ENCODE measurements around the gene WDHD1.
"Not testable (repeated sequence)": the region's sequence is repeated elsewhere in the genome, so short reads cannot be mapped to it uniquely, and the experiment has no call there.

The WDHD1 gene, protein sequence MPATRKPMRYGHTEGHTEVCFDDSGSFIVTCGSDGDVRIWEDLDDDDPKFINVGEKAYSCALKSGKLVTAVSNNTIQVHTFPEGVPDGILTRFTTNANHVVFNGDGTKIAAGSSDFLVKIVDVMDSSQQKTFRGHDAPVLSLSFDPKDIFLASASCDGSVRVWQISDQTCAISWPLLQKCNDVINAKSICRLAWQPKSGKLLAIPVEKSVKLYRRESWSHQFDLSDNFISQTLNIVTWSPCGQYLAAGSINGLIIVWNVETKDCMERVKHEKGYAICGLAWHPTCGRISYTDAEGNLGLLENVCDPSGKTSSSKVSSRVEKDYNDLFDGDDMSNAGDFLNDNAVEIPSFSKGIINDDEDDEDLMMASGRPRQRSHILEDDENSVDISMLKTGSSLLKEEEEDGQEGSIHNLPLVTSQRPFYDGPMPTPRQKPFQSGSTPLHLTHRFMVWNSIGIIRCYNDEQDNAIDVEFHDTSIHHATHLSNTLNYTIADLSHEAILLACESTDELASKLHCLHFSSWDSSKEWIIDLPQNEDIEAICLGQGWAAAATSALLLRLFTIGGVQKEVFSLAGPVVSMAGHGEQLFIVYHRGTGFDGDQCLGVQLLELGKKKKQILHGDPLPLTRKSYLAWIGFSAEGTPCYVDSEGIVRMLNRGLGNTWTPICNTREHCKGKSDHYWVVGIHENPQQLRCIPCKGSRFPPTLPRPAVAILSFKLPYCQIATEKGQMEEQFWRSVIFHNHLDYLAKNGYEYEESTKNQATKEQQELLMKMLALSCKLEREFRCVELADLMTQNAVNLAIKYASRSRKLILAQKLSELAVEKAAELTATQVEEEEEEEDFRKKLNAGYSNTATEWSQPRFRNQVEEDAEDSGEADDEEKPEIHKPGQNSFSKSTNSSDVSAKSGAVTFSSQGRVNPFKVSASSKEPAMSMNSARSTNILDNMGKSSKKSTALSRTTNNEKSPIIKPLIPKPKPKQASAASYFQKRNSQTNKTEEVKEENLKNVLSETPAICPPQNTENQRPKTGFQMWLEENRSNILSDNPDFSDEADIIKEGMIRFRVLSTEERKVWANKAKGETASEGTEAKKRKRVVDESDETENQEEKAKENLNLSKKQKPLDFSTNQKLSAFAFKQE
- 4.1 to 9.7 reads per million in 2 donors for total RNA-seq

- peak; percentile 95 for DNase-seq
Measured at GRCh38 chr14:55026793-55027561, at the start of gene WDHD1, which contains the start of gene SOCS4. TSS of gene WDHD1 (minus strand) at chr14:55027099. CDS start at chr14:55026787, 312 bp downstream. TSS of gene SOCS4 (plus strand) at chr14:55027236. CDS start at chr14:55043042, 15,806 bp downstream.

DNA sequence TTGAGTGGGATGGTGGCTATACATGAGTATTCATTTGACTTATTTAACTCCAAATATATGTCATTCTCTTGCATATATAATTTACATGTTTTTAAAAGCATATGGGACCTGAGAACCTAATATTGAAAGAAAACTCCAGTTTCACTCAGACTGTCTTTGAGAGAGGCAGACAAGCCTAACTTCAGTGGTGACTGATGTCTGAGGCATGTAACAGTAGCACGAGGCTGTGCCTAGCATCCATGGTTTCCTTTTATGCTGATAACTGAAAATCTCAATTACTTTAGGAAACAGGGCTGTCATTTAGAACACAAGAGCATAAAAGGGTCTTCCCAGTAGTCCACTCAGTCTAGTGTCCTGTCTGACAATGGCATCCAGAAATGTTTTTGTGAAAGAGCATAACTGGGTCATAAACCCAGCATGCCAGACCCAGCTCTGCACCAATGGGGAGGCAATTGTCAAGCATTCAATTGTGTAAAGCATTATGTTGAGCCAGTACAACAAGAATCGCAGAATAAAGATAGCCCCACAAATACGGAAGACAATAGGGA lies 48.8 kb upstream of the WDHD1 start:
- DNase-seq, result no peak

- no peak for DNase-seq
Measured at GRCh38 chr14:55074662-55075061, 47.8 kb upstream of the WDHD1 start.

GRCh38 chr14:55073856-55074255 lies 47.0 kb upstream of the WDHD1 start:
- DNase-seq, result no peak

DNA sequence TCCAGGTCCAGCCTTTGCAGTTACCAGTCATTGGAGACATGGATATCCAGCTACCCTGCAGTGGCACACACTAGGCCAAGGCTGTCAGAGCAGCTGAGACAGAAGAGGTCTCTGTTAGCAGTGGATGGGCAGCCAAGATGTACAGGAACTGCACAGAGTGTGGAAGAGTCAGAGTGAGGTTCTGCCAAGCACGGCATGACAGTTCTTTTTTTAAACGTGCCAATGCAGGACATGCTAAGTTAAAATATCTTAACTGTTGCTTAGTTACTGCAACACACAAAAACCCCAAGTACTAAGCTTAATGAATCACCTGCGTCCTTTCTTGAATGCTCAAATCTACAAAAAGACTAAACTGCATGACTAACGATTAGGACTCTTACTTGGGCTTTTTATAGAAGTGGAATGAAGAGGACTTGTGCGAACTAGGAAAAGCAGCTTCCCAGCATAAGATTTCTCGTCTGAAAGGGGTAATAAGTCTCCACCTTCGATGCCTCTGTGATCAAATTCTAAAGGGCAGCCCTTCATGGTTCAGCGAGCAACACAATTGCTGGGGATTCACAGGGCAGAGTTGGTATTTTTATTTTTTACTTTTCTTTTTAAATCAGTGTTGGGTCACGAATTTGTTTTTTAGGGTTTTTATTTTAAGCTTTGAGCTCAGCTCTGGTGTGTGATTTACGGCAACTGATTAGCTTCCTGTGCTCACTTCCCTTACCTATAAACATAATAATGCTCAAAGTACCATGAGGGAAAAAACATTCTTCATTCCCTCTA lies 45.2 kb upstream of the WDHD1 start:
- DNase-seq, result no peak

GRCh38 chr14:55070981-55071411 lies 44.1 kb upstream of the WDHD1 start:
- DNase-seq, result no peak

GRCh38 chr14:55066223-55066622 lies 39.3 kb upstream of the WDHD1 start:
- no peak for DNase-seq

GRCh38 chr14:55065411-55065810 lies 38.5 kb upstream of the WDHD1 start:
- DNase-seq, result no peak

GRCh38 chr14:55064896-55065295 lies 38.0 kb upstream of the WDHD1 start:
- DNase-seq, result not testable (repeated sequence)

DNA sequence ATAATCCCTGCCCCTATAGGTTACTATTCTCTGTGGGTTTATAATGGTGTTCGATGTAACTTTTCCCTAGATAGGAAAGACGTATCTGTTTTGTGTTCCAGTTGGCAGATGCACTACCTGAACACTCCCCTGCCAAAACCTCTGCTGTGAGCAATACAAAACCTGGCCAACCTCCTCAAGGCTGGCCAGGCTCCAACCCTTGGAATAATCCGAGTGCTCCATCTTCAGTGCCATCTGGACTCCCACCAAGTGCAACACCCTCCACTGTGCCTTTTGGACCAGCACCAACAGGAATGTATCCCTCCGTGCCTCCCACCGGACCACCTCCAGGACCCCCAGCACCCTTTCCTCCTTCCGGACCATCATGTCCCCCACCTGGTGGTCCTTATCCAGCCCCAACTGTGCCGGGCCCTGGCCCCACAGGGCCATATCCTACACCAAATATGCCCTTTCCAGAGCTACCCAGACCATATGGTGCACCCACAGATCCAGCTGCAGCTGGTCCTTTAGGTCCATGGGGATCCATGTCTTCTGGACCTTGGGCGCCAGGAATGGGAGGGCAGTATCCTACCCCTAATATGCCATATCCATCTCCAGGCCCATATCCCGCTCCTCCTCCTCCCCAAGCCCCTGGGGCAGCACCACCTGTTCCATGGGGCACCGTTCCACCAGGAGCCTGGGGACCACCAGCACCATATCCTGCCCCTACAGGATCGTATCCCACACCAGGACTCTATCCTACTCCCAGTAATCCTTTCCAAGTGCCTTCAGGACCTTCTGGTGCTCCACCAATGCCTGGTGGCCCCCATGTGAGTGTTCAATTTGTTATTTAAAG lies 35.8 kb upstream of the WDHD1 start:
- DNase-seq, result no peak

DNA sequence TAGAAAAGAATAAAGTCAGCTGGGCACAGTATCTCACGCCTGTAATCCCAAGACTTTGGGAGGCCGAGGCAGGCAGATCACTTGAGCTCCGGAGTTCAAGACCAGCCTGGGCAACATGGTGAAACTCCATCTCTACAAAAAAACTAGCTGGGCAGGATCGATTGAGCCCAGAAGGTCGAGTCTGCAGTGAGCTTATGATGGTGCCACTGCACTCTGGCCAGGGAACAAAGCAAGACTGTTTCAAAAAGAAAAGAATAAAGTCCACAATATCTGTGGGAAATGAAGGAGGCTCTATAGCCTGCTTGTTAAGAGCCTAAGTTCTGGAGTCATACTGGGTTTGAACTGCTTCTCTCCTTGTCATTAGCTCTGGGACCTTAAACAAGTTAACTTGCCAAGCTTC lies 32.4 kb upstream of the WDHD1 start:
- no peak for DNase-seq

- DNase-seq, result no peak
Measured at GRCh38 chr14:55057919-55058318, 31.0 kb upstream of the WDHD1 start.

GRCh38 chr14:55054098-55054497 lies 27.2 kb upstream of the WDHD1 start:
- no peak for DNase-seq

DNA sequence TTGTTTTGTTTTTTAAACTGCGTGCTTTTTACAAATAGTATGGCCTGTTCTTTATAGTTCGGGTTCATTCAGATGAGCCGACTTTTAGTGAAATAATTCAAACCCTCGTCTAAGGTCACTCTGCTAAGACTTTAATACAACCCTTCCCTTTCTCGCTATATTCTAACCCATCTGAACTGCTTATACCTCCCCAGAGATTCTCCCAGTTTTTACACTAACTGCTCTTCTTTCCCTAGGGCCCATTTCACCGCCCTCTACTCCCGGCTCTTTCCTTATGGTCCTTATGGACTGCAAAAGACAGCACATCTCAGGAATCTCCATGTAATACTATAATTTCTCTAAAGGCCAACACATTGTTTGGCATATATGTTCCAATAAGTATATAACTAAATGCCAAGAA lies 26.6 kb upstream of the WDHD1 start:
- DNase-seq, result no peak

- DNase-seq, result no peak
Measured at GRCh38 chr14:55053018-55053417, 26.1 kb upstream of the WDHD1 start.

- no peak for DNase-seq
Measured at GRCh38 chr14:55052269-55052930, 25.5 kb upstream of the WDHD1 start.

GRCh38 chr14:55051423-55052268 lies 24.7 kb upstream of the WDHD1 start, which contains the start of gene MAPK1IP1L:
TSS of gene MAPK1IP1L (plus strand) at chr14:55051647. CDS start at chr14:55061684, 10,037 bp downstream.
- peak; percentile 88 for DNase-seq

GRCh38 chr14:55051165-55051422 lies 24.2 kb upstream of the WDHD1 start:
- no peak for DNase-seq
